ENCODE data around the gene ARL15.

The ARL15 gene

GRCh38 chr5:54317511-54318260, 7.3 kb upstream of the ARL15 start:
- H2AFZ ChIP-seq (ENCODE audit: low read length) = no peak overlapping the region
- H3K36me3 ChIP-seq (ENCODE audit: insufficient read depth, low read length) = no peaks in the 10 kb centered on the region
- no peaks in the 10 kb centered on the region for H3K9me3 ChIP-seq (ENCODE audit: insufficient read depth, low read depth, low read length)
- H3K79me2 ChIP-seq (ENCODE audit: insufficient read depth, low read length) = no peaks in the 10 kb centered on the region
- TF ChIP-seq CTCF (conservative IDR thresholded peaks at IDR 0.05; ENCODE audit: low read length) (no peak), EZH2phosphoT487 (IDR thresholded peaks at IDR 0.05; ENCODE audit: borderline replicate concordance) (no peak)
- H3K4me3 ChIP-seq (ENCODE audit: low read length, poor library complexity, severe bottlenecking) = no peak overlapping the region
- H3K4me2 ChIP-seq (ENCODE audit: low read depth, low read length, poor library complexity, severe bottlenecking) = no peak overlapping the region
- no peaks in the 10 kb centered on the region for H3K4me1 ChIP-seq (ENCODE audit: insufficient read depth, low read length, poor library complexity, severe bottlenecking)
- H3K27me3 ChIP-seq (ENCODE audit: insufficient read depth, low read length, poor library complexity, severe bottlenecking) = no peaks in the 10 kb centered on the region
- H4K20me1 ChIP-seq (ENCODE audit: insufficient read depth, low read length, poor library complexity, severe bottlenecking) = no peaks in the 10 kb centered on the region
- H3K9me2 ChIP-seq (replicated peaks; ENCODE audit: low read depth, low read length) = no peaks in the 10 kb centered on the region
- H3K9ac ChIP-seq (ENCODE audit: low read depth, low read length, poor library complexity, severe bottlenecking) = no peak overlapping the region
- no peaks in the 10 kb centered on the region for H3F3A ChIP-seq (ENCODE audit: low read depth)

GRCh38 chr5:54315736-54316528, 5.6 kb upstream of the ARL15 start:
- Histone ChIP-seq H2AFZ (ENCODE audit: low read length) (no peak overlapping the region), H4K20me1 (ENCODE audit: insufficient read depth, low read length, poor library complexity, severe bottlenecking) (no peaks in the 10 kb centered on the region)
- TF ChIP-seq CTCF (conservative IDR thresholded peaks at IDR 0.05; ENCODE audit: low read length) = no peak
- no peak for TF ChIP-seq EZH2phosphoT487 (IDR thresholded peaks at IDR 0.05; ENCODE audit: borderline replicate concordance)

GRCh38 chr5:54313311-54314270, 3.2 kb upstream of the ARL15 start:
- H2AFZ ChIP-seq (ENCODE audit: low read length) = no peak overlapping the region
- peaks cover 12% of the 10 kb centered on the region for H3K79me2 ChIP-seq (ENCODE audit: insufficient read depth, low read length)
- peaks cover 8% of the 10 kb centered on the region for H4K20me1 ChIP-seq (ENCODE audit: insufficient read depth, low read length, poor library complexity, severe bottlenecking)
- TF ChIP-seq EZH2phosphoT487 (IDR thresholded peaks at IDR 0.05; ENCODE audit: borderline replicate concordance) (no peak), CTCF (conservative IDR thresholded peaks at IDR 0.05; ENCODE audit: low read length) (no peak)
- H3K9me2 ChIP-seq (replicated peaks; ENCODE audit: low read depth, low read length) = no peaks in the 10 kb centered on the region
- no peaks in the 10 kb centered on the region for H3K36me3 ChIP-seq (ENCODE audit: insufficient read depth, low read length)
- no peaks in the 10 kb centered on the region for H3K9me3 ChIP-seq (ENCODE audit: insufficient read depth, low read depth, low read length)
- no peak overlapping the region for H3K4me2 ChIP-seq (ENCODE audit: low read depth, low read length, poor library complexity, severe bottlenecking)
- no peak overlapping the region for H3K9ac ChIP-seq (ENCODE audit: low read depth, low read length, poor library complexity, severe bottlenecking)
- H3K4me3 ChIP-seq (ENCODE audit: low read length, poor library complexity, severe bottlenecking) = no peak overlapping the region
- H3F3A ChIP-seq (ENCODE audit: low read depth) = no peaks in the 10 kb centered on the region
- H3K4me1 ChIP-seq (ENCODE audit: insufficient read depth, low read length, poor library complexity, severe bottlenecking) = peaks cover 7% of the 10 kb centered on the region
- H3K27me3 ChIP-seq (ENCODE audit: insufficient read depth, low read length, poor library complexity, severe bottlenecking) = no peaks in the 10 kb centered on the region

More at GRCh38 chr5:54315736-54316528, 5.6 kb upstream of the ARL15 start:
- Histone ChIP-seq H3K36me3 (ENCODE audit: insufficient read depth, low read length) (no peaks in the 10 kb centered on the region), H3K4me2 (ENCODE audit: low read depth, low read length, poor library complexity, severe bottlenecking) (no peak overlapping the region), H3K4me1 (ENCODE audit: insufficient read depth, low read length, poor library complexity, severe bottlenecking) (no peaks in the 10 kb centered on the region), H3K9me3 (ENCODE audit: insufficient read depth, low read depth, low read length) (no peaks in the 10 kb centered on the region), H3K79me2 (ENCODE audit: insufficient read depth, low read length) (no peaks in the 10 kb centered on the region), H3K9ac (ENCODE audit: low read depth, low read length, poor library complexity, severe bottlenecking) (no peak overlapping the region), H3K27me3 (ENCODE audit: insufficient read depth, low read length, poor library complexity, severe bottlenecking) (no peaks in the 10 kb centered on the region), H3K9me2 (replicated peaks; ENCODE audit: low read depth, low read length) (no peaks in the 10 kb centered on the region), H3F3A (ENCODE audit: low read depth) (no peaks in the 10 kb centered on the region), H3K4me3 (ENCODE audit: low read length, poor library complexity, severe bottlenecking) (no peak overlapping the region)

All from Loucy (cell line).